GM19372 (cell line): ENCODE measurements around the gene SH3BGR.
"Not testable (repeated sequence)": the region's sequence is repeated elsewhere in the genome, so short reads cannot be mapped to it uniquely, and the experiment has no call there.

ENCODE experiments used
- ATAC-seq: cut with Tn5 transposase; IDR thresholded peaks from one replicate; pipeline ENCODE4 v1.9.1; 2021; ENCODE audit warnings: mild to moderate bottlenecking, low read depth, moderate library complexity; ENCODE audit not compliant: unreplicated experiment

The SH3BGR gene

GRCh38 chr21:39538453-39539042 lies 86.8 kb downstream of the SH3BGR start:
- ATAC-seq = no peak

DNA sequence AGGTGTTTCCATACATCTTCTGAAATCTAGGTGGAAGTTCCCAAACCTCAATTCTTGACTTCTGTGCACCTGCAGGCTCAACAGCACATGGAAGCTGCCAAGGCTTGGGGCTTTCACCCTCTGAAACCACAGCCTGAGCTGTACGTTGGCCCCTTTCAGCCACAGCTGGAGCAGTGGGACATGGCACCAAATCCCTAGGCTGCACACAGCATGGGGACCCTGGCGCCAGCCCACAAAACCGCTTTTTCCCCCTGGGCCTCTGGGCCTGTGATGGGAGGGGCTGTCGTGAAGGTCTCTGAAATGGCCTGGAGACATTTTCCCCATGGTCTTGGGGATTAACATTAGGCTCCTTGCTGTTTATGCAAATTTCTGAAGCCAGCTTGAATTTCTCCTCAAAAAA lies 88.6 kb downstream of the SH3BGR start:
- ATAC-seq = not testable (repeated sequence)

DNA sequence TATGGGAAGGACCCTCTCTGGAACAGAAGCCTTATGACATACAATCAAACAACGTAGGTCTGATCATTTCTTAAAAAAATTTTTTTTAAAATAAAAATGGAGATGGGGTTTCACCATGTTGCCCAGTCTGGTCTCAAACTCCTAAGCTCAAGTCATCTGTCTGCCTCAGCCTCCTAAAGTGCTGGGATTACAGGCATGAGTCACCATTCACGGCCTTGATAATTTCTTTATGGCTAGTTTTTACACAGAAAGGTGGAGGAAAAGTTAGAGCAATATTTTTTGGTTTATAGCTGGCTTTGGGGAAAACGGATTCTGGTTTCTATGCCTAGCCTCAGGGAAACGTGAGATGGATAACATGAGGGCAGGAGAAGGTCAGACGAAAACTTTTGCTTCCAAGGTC lies 91.0 kb downstream of the SH3BGR start:
- no peak for ATAC-seq

DNA sequence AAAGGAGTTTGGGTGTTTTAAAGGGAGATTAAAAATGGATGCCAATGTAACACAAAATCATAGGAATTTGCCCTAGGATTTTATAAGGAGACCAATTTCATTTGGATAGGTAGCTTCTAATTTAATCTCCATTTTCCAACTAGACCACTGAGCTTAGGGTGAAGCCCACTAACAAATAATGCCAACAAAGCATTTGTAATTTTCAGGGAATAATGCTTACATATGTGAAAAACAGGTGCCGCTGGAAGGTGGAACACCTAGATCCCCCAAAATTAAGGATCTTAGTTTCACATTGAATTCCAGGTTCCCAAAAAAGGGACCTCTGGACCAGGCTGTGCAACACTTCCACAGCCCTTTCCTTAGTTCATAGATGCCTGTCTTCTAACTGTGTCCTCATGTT lies 94.8 kb downstream of the SH3BGR start:
- ATAC-seq = no peak

DNA sequence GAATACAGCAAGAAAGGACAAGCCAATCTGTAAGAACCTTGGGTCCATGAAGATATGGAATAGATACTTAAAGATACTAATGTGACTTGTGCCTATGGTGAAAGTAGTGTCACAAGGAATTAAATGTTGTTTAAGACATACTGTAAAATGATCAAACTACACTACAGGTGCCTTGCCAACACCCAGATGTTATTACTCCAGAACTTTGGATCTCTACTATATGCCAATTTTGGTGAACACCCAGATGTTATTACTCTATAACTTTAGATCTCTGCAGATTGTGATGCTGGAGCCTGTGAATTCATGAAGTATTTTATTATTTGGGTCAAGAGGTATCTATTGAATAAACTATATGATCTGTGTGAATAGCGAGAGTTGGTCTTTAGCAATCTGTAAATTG lies 101.1 kb downstream of the SH3BGR start:
- no peak for ATAC-seq

GRCh38 chr21:39553331-39553730 lies 101.6 kb downstream of the SH3BGR start:
- no peak for ATAC-seq

DNA sequence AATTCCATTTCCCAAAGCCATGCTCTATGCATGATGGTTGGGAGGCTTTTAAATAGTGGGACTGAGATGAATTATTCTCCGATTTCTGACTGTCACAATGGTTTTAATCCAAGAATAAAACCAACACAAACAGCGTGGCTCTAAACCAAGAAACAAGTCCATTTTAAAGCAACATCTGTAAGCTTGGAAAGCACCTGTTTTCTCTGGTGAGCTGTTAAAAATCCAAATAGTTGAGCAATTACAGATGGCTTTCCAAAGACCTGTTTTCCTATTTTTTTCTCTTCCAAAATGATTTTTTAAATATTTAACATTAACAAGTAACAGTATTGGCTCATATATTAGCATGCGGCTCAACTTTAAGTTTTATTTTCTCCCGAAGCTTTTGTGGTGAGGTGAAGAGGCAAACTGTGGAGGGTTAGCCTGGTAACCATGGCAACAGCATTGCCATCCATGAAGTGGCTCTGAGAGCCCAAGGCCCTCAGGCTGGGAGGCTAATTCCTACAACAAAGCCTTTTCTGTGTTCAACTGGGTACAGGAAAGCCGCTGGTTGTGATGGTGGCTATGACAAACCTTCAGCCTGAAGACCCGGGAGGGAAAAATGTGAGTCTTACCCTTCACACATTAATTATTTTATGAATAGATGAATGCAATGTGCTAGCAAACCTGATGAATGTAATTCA lies 104.3 kb downstream of the SH3BGR start:
- no peak for ATAC-seq

- no peak for ATAC-seq
These were observed 107.7 kb downstream of the SH3BGR start for GRCh38 chr21:39559511-39559910.

DNA sequence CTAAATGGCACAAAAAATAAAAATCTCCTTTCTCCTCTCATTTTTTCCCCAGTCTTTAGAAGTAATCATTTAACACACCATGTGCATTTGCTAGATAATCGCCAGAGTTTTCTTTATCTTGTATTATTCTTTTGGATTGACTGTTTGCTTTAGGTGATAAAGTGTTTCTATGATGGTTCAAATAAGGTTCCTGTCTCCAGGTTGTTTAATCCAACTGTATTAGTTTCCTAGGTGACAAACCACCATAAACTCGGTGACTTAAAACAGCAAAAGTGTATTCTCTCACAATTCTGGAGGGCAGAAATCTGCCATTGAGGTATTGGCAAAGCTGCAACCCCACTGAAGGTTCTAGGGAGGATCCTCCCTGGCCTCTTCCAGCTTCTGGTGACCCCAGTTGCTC lies 109.4 kb downstream of the SH3BGR start:
- ATAC-seq = no peak

DNA sequence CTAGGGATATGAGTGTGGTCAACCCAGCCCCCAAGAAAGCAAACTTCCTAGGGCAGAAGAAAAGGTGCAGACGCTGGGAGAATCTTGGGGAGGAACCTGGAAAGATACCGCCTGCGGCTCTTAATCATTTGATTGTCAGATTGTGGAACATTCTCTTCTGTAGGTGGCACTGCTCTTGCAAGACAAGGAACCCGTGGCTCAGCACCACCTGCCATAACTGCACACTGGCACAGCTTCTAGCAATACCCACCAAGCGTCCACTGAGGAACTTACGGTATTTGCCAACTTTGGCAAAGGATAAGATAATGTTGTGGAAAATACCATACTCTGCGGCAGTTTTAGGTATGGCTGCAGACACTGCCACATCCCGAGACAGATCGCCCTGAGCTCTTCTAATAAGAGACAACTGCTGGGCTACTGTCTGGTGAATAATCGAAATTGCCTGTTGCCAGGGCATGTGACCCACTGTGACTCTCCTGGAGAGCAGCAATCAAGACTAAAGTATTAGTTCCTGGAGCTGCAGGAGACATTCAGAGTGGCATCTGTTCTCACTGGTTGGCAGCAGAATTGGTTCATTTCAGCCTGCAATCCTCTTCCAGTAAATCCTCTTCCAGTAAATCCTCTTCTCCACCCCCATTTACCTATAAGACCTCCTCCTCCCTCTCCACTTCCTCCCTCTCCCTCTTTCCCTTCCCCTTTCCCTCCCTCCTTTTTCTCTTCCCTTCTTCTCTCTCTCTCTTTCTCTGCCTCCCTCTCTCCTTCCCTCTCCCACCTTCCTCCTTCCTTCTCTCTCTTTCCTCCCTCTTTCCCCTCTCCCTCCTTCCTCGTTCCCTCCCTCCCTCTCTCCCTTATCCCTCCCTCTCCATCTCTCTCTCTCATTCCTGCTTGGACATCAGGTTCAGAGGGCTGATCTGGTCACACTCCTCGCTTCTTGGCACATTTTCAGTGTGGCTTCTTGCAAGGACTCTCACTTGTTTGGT lies 111.3 kb downstream of the SH3BGR start:
- no peak for ATAC-seq

DNA sequence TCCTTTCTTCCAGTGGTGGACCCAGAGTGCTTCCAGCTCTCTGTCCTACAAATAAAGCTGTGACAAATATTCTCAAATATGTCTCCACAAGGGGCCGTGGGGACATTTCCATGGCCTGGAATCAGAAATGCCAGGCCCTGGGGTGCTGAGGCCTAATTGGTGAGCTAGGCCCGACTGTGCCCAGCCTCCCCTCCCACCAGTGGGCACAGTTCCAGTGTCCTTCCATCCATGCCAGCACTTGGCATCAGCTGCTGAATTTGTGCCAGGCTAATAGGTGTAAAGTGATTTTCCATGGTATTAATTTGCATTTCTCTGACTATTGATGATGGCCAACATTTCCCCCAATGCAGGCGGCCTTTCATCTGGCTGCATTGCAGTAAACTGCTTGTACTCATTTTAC lies 112.4 kb downstream of the SH3BGR start:
- ATAC-seq = no peak
